ENCODE data around the gene KANK2.

DNA sequence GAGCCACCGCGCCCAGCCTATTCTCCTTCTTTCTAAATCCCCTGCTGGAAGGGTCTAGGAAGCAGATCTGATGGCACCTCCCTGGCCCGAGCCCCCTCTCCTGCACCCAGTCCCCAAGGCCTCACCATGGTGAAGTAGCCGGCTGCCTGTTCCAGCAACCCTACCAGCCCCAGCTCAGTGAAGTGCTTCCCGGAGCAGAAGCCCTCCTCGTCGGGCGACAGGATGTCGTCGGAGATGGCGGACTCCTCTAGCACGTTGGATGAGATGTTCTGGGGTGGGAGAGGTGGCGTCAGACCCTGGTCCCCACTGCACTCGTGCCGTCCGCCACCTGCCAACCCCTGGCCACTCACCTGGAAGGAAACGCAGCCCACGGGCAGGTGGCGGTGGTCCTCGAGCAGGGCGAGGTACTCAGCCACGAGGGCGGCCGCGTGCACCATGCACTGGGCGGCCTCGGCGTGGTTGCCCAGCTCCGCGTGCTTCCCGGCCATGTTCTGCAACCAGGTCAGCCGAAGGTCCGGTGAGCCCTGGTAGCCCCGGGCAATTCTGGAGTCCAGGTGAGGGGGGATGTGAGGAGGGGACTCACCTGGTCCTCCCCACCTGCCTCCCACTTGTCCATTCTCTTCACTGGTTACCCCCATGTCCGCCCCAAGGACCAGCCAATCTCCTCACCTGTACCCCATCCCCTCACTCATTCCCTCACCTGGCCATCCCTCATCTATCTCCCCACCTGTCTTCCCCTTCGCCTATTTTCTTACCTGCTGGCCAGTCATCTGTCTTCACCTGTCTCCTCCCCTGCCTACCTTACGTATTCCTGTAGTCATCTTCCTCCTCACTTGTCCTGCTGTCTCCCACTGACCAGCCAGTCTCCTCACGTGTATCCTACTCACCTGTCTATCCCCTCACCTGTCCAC, 11.5 kb upstream of the KANK2 start:
- TF ChIP-seq RBBP5 (conservative IDR thresholded peaks at IDR 0.05) (no peak), ZNF274 (IDR thresholded peaks at IDR 0.05; ENCODE audit: insufficient read depth, insufficient read length) (no peak), NR2C1 (IDR thresholded peaks at IDR 0.05) (no peak), HDAC2 (IDR thresholded peaks at IDR 0.05) (no peak), NFYB (IDR thresholded peaks at IDR 0.05; ENCODE audit: insufficient read depth, low read depth, low read length) (no peak), ZZZ3 (IDR thresholded peaks at IDR 0.05; ENCODE audit: control insufficient read depth, insufficient read length, low read depth) (no peak), CEBPB (IDR thresholded peaks at IDR 0.05; ENCODE audit: borderline replicate concordance in 1 of 2, low read depth in 2 of 2, low read length in 2 of 2) (no peak), PML (IDR thresholded peaks at IDR 0.05; ENCODE audit: low read length) (no peak), SUZ12 (IDR thresholded peaks at IDR 0.05; ENCODE audit: unreplicated experiment) (no peak), POLR2A (IDR thresholded peaks at IDR 0.05; ENCODE audit: low read depth, low read length) (no peak)
- TF ChIP-seq, protein P1, sequence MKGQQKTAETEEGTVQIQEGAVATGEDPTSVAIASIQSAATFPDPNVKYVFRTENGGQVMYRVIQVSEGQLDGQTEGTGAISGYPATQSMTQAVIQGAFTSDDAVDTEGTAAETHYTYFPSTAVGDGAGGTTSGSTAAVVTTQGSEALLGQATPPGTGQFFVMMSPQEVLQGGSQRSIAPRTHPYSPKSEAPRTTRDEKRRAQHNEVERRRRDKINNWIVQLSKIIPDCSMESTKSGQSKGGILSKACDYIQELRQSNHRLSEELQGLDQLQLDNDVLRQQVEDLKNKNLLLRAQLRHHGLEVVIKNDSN (IDR thresholded peaks at IDR 0.05; ENCODE audit: borderline replicate concordance, extremely low read length, insufficient read depth, low read depth, low read length) = no peak
- TF ChIP-seq, protein P2, sequence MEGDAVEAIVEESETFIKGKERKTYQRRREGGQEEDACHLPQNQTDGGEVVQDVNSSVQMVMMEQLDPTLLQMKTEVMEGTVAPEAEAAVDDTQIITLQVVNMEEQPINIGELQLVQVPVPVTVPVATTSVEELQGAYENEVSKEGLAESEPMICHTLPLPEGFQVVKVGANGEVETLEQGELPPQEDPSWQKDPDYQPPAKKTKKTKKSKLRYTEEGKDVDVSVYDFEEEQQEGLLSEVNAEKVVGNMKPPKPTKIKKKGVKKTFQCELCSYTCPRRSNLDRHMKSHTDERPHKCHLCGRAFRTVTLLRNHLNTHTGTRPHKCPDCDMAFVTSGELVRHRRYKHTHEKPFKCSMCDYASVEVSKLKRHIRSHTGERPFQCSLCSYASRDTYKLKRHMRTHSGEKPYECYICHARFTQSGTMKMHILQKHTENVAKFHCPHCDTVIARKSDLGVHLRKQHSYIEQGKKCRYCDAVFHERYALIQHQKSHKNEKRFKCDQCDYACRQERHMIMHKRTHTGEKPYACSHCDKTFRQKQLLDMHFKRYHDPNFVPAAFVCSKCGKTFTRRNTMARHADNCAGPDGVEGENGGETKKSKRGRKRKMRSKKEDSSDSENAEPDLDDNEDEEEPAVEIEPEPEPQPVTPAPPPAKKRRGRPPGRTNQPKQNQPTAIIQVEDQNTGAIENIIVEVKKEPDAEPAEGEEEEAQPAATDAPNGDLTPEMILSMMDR (IDR thresholded peaks at IDR 0.05 in 2 of 3, conservative IDR thresholded peaks at IDR 0.05 in 1 of 3; ENCODE audit: control insufficient read depth in 2 of 3, extremely low read depth in 1 of 3, insufficient read depth in 1 of 3, low read depth in 3 of 3, low read length in 3 of 3) = no peak

Measured in GM12878 (cell line).